T-helper 17 cell (primary cell): ENCODE data around the gene AIMP1. TPM values are rescaled to one million over a fixed set of nuclear protein-coding genes. Genes with fewer than 3 reads are reported as not detected.
A peak's percentile ranks its signal among the peaks of the same experiment; 100 is the strongest.
"Not testable (repeated sequence)": the region's sequence is repeated elsewhere in the genome, so short reads cannot be mapped to it uniquely, and the experiment has no call there.

Experiments
- ATAC-seq: fragments of 150-1000 bp; cut with Tn5 transposase; 2 replicates; pipeline ENCODE4 v1.10.0; 2021; ENCODE audit warnings: mild to moderate bottlenecking, moderate library complexity
- DNase-seq, 3 donors: peaks; one replicate each; pipeline versions ENCODE4 v3.0.0 to v3.0.0-alpha.2; 2020 to 2021
- H3K9me3 ChIP-seq: one replicate; pipeline ENCODE4 v1.7.0; 2013; ENCODE audit warnings: low read length, mild to moderate bottlenecking; ENCODE audit not compliant: control insufficient read depth, poor library complexity, severe bottlenecking
- H3K27ac Mint-ChIP-seq: one replicate; pipeline ENCODE4 v1.8.0; 2022; ENCODE audit warnings: mild to moderate bottlenecking, moderate library complexity, mixed read lengths
- H3K27me3 Mint-ChIP-seq: one replicate; pipeline ENCODE4 v1.8.0; 2022; ENCODE audit warnings: mixed read lengths
- H3K36me3 Mint-ChIP-seq: one replicate; pipeline ENCODE4 v1.8.0; 2022; ENCODE audit warnings: low read depth, mixed read lengths
- H3K4me1 Mint-ChIP-seq: one replicate; pipeline ENCODE4 v1.8.0; 2022; ENCODE audit warnings: mild to moderate bottlenecking, mixed read lengths
- H3K4me3 Mint-ChIP-seq: one replicate; pipeline ENCODE4 v1.8.0; 2022; ENCODE audit warnings: mild to moderate bottlenecking, moderate library complexity, mixed read lengths
- total RNA-seq, 4 donors: library from RNA in 2 of 4; stranded (reverse) in 2 of 4; gene quantifications; one replicate each; pipeline ENCODE4 v1.2.3 and lab custom pipeline; 2022 to 2026

The AIMP1 gene
- total RNA-seq, 2 donors from 2014 or later = 41.2 to 51.6 TPM

GRCh38 chr4:106369456-106370060, 53.2 kb downstream of the AIMP1 start:
- H3K27ac Mint-ChIP-seq = no peak overlapping the region
- peaks cover 3% of the 10 kb centered on the region for H3K36me3 Mint-ChIP-seq
- peak; percentile 37 for ATAC-seq
- H3K9me3 ChIP-seq = no peaks in the 10 kb centered on the region
- H3K4me1 Mint-ChIP-seq = peaks cover 2% of the 10 kb centered on the region
- peaks cover 38% of the 10 kb centered on the region for H3K27me3 Mint-ChIP-seq
- no peak overlapping the region for H3K4me3 Mint-ChIP-seq
- DNase-seq = no peak

- Mint-ChIP-seq H3K4me3 (no peak overlapping the region), H3K27me3 (peaks cover 43% of the 10 kb centered on the region), H3K4me1 (peaks cover 2% of the 10 kb centered on the region), H3K27ac (no peak overlapping the region), H3K36me3 (peaks cover 3% of the 10 kb centered on the region)
- ATAC-seq (no peak), DNase-seq (no peak)
- H3K9me3 ChIP-seq = no peaks in the 10 kb centered on the region
Observed at GRCh38 chr4:106370214-106370613, 53.9 kb downstream of the AIMP1 start.

- DNase-seq (no peak), ATAC-seq (no peak)
- Mint-ChIP-seq H3K27me3 (peaks cover 42% of the 10 kb centered on the region), H3K4me1 (peaks cover 2% of the 10 kb centered on the region), H3K4me3 (no peak overlapping the region), H3K36me3 (peaks cover 3% of the 10 kb centered on the region), H3K27ac (no peak overlapping the region)
- H3K9me3 ChIP-seq = no peaks in the 10 kb centered on the region
Observed at GRCh38 chr4:106371161-106371560, 54.8 kb downstream of the AIMP1 start.

- Mint-ChIP-seq H3K4me3 (no peak overlapping the region), H3K36me3 (peaks cover 3% of the 10 kb centered on the region), H3K27me3 (peaks cover 32% of the 10 kb centered on the region), H3K27ac (no peak overlapping the region), H3K4me1 (peaks cover 2% of the 10 kb centered on the region)
- ATAC-seq (no peak), DNase-seq (no peak)
- no peaks in the 10 kb centered on the region for H3K9me3 ChIP-seq
Observed at GRCh38 chr4:106373026-106373425, 56.7 kb downstream of the AIMP1 start.

- Mint-ChIP-seq H3K27me3 (peaks cover 4% of the 10 kb centered on the region), H3K4me1 (no peaks in the 10 kb centered on the region), H3K27ac (no peak overlapping the region), H3K4me3 (no peak overlapping the region), H3K36me3 (no peaks in the 10 kb centered on the region)
- H3K9me3 ChIP-seq = no peaks in the 10 kb centered on the region
- ATAC-seq (no peak), DNase-seq (no peak)
Observed at GRCh38 chr4:106380179-106380578, 63.8 kb downstream of the AIMP1 start.

GRCh38 chr4:106384878-106385277, 68.5 kb downstream of the AIMP1 start:
- no peaks in the 10 kb centered on the region for H3K9me3 ChIP-seq
- H3K4me1 Mint-ChIP-seq = no peaks in the 10 kb centered on the region
- H3K27me3 Mint-ChIP-seq = no peaks in the 10 kb centered on the region
- no peak overlapping the region for H3K27ac Mint-ChIP-seq
- no peak for ATAC-seq
- no peaks in the 10 kb centered on the region for H3K36me3 Mint-ChIP-seq
- DNase-seq = no peak
- H3K4me3 Mint-ChIP-seq = no peak overlapping the region

GRCh38 chr4:106385853-106386393, 69.6 kb downstream of the AIMP1 start:
- no peaks in the 10 kb centered on the region for H3K9me3 ChIP-seq
- Mint-ChIP-seq H3K36me3 (no peaks in the 10 kb centered on the region), H3K27ac (no peak overlapping the region), H3K27me3 (no peaks in the 10 kb centered on the region), H3K4me3 (no peak overlapping the region), H3K4me1 (no peaks in the 10 kb centered on the region)
- DNase-seq (no peak), ATAC-seq (no peak)

- Mint-ChIP-seq H3K4me3 (no peak overlapping the region), H3K27ac (no peak overlapping the region), H3K4me1 (no peaks in the 10 kb centered on the region), H3K27me3 (no peaks in the 10 kb centered on the region), H3K36me3 (peaks cover 3% of the 10 kb centered on the region)
- DNase-seq (no peak), ATAC-seq (no peak)
- peaks cover 6% of the 10 kb centered on the region for H3K9me3 ChIP-seq
Observed at GRCh38 chr4:106395582-106395981, 79.2 kb downstream of the AIMP1 start.

- H3K4me1 Mint-ChIP-seq, H3K4me3 Mint-ChIP-seq, H3K27me3 Mint-ChIP-seq, H3K36me3 Mint-ChIP-seq, H3K9me3 ChIP-seq, H3K27ac Mint-ChIP-seq, ATAC-seq, DNase-seq: not testable (repeated sequence)
Observed at GRCh38 chr4:106398898-106399297, 82.5 kb downstream of the AIMP1 start.

Other genes with a start within 250 kb of the AIMP1 start
- gene TBCK, start 341 bp upstream of the AIMP1 start, total RNA-seq = 10 to 100 TPM; 41.6 to 43.2 TPM
- not detected for gene GIMD1, start 52.2 kb downstream of the AIMP1 start, total RNA-seq